Liver (tissue), 9 donors: Measurements from ENCODE around the gene KIAA0825. TPM values are rescaled to one million over a fixed set of nuclear protein-coding genes. Genes with fewer than 3 reads are reported as not detected.

ENCODE experiments used
- DNase-seq: peaks from one replicate; pipeline ENCODE4 v3.0.0-alpha.2; 2017; ENCODE audit warnings: low spot score
- H3K27ac ChIP-seq, 2 donors: one replicate each; pipeline ENCODE4 v1.7.0; 2013; ENCODE audit warnings: inconsistent platforms in 2 of 2, low read length in 2 of 2, control low read depth in 1 of 2, low read depth in 1 of 2, mild to moderate bottlenecking in 1 of 2
- H3K27me3 ChIP-seq, 4 donors: one replicate each; pipeline versions ENCODE4 v1.6.1 to v1.7.0; 2013; ENCODE audit warnings: low read length in 3 of 4, inconsistent platforms in 1 of 4, mild to moderate bottlenecking in 1 of 4, moderate library complexity in 1 of 4; ENCODE audit not compliant: control insufficient read depth in 4 of 4, insufficient read depth in 4 of 4
- H3K36me3 ChIP-seq, 4 donors: one replicate each; pipeline versions ENCODE4 v1.6.1 to v1.7.0; 2013; ENCODE audit warnings: low read length in 3 of 4, mild to moderate bottlenecking in 3 of 4, low read depth in 1 of 4, moderate library complexity in 1 of 4; ENCODE audit not compliant: control insufficient read depth in 4 of 4, insufficient read depth in 3 of 4
- H3K4me1 ChIP-seq, 4 donors: one replicate each; pipeline versions ENCODE4 v1.6.1 to v1.7.0; 2013; ENCODE audit warnings: low read length in 3 of 4, mild to moderate bottlenecking in 3 of 4, moderate library complexity in 1 of 4; ENCODE audit not compliant: control insufficient read depth in 4 of 4, insufficient read depth in 4 of 4
- H3K4me3 ChIP-seq, 3 donors: one replicate each; pipeline versions ENCODE4 v1.6.1 to v1.7.0; 2013; ENCODE audit warnings: low read length in 3 of 3, control low read depth in 1 of 3, low read depth in 1 of 3, mild to moderate bottlenecking in 1 of 3
- H3K9ac ChIP-seq, 2 donors: one replicate each; pipeline ENCODE4 v1.7.0; 2013; ENCODE audit warnings: low read length in 2 of 2, mild to moderate bottlenecking in 2 of 2, moderate library complexity in 2 of 2, control low read depth in 1 of 2, low read depth in 1 of 2
- H3K9me3 ChIP-seq, 4 donors: one replicate each; pipeline versions ENCODE4 v1.6.1 to v1.7.0; 2013; ENCODE audit warnings: low read length in 3 of 4; ENCODE audit not compliant: control insufficient read depth in 4 of 4
- EGR1 ChIP-seq, 2 donors: IDR thresholded peaks; 2 replicates each; pipeline ENCODE4 v1.6.1; 2016 to 2018; ENCODE audit warnings: antibody characterized with exemption in 2 of 2, low read depth in 2 of 2
- FOXA1 ChIP-seq: IDR thresholded peaks from 2 replicates; pipeline ENCODE4 v1.6.1; 2016; ENCODE audit warnings: antibody characterized with exemption
- FOXA2 ChIP-seq: IDR thresholded peaks from 2 replicates; pipeline ENCODE4 v1.6.1; 2016; ENCODE audit warnings: antibody characterized with exemption
- GABPA ChIP-seq, 2 donors: IDR thresholded peaks in 1 of 2; conservative IDR thresholded peaks in 1 of 2; 2 replicates each; pipeline ENCODE4 v1.6.1; 2016; ENCODE audit warnings: antibody characterized with exemption in 2 of 2, mild to moderate bottlenecking in 1 of 2, moderate library complexity in 1 of 2
- HNF4A ChIP-seq, 2 donors: conservative IDR thresholded peaks; 2 replicates each; pipeline ENCODE4 v1.6.1; 2016; ENCODE audit warnings: antibody characterized with exemption in 2 of 2, mild to moderate bottlenecking in 2 of 2
- HNF4G ChIP-seq: IDR thresholded peaks from 2 replicates; pipeline ENCODE4 v1.6.1; 2016; ENCODE audit warnings: antibody characterized with exemption
- JUND ChIP-seq, 2 donors: IDR thresholded peaks; 2 replicates each; pipeline ENCODE4 v1.6.1; 2016; ENCODE audit warnings: antibody characterized with exemption in 2 of 2
- NR2F2 ChIP-seq: IDR thresholded peaks from 2 replicates; pipeline ENCODE4 v1.6.1; 2016; ENCODE audit warnings: antibody characterized with exemption
- RAD21 ChIP-seq, 2 donors: IDR thresholded peaks; 2 replicates each; pipeline ENCODE4 v1.6.1; 2016; ENCODE audit warnings: antibody characterized with exemption in 2 of 2, mild to moderate bottlenecking in 2 of 2
- RXRA ChIP-seq, 2 donors: IDR thresholded peaks; 2 replicates each; pipeline ENCODE4 v1.6.1; 2017 to 2018; ENCODE audit warnings: antibody characterized with exemption in 2 of 2, mild to moderate bottlenecking in 1 of 2
- SP1 ChIP-seq: IDR thresholded peaks from 2 replicates; pipeline ENCODE4 v1.6.1; 2018; ENCODE audit warnings: antibody characterized with exemption, mild to moderate bottlenecking
- TAF1 ChIP-seq: conservative IDR thresholded peaks from 2 replicates; pipeline ENCODE4 v1.6.1; 2016; ENCODE audit warnings: antibody characterized with exemption, mild to moderate bottlenecking
- YY1 ChIP-seq: IDR thresholded peaks from 2 replicates; pipeline ENCODE4 v1.6.1; 2016; ENCODE audit warnings: antibody characterized with exemption, mild to moderate bottlenecking
- WGBS: extraction: QIAGEN DNeasy Blood & Tissue Kit; methylation state at CpG from one replicate; pipeline ENCODE4 v1.1.7; 2013; 5-methylcytosine and 5-hydroxymethylcytosine counted together
- polyA plus RNA-seq, 2 donors: library from polyadenylated mRNA; stranded (reverse) in 1 of 2; unstranded in 1 of 2; fragments of 200-250 nt in 1 of 2; fragments of >200 nt in 1 of 2; fragmentation: Nextera tagmentation in 1 of 2; extraction: Ambion mirVana in 1 of 2; gene quantifications; one replicate each; pipeline versions ENCODE4 v1.2.1 to v1.2.3, GENCODE V29; 2013 to 2015
- total RNA-seq, 2 donors: library from RNA; depleted of rRNA; stranded (reverse); fragments of >200 nt; gene quantifications; one replicate each; pipeline ENCODE4 v1.2.3, GENCODE V29; 2014
- TF ChIP-seq, protein P1 (sequence below): IDR thresholded peaks from 2 replicates; pipeline ENCODE4 v1.6.1; 2016; ENCODE audit warnings: antibody characterized with exemption
- TF ChIP-seq, protein P2 (sequence below): IDR thresholded peaks from 2 replicates; pipeline ENCODE4 v1.6.1; 2016; ENCODE audit warnings: antibody characterized with exemption
- TF ChIP-seq, protein P3 (sequence below): fragments of 150-350 bp; IDR thresholded peaks from 2 replicates; pipeline ENCODE4 v1.5.1; 2017; ENCODE audit warnings: improper control_type of control experiment, low read depth, low read length; ENCODE audit not compliant: missing input control
- TF ChIP-seq, protein P4 (sequence below): IDR thresholded peaks from 2 replicates; pipeline ENCODE4 v1.6.1; 2016; ENCODE audit warnings: antibody characterized with exemption, mild to moderate bottlenecking
- TF ChIP-seq, protein P5 (sequence below): IDR thresholded peaks from 2 replicates; pipeline ENCODE4 v1.6.1; 2016; ENCODE audit warnings: antibody characterized with exemption
- donor health status: healthy.
- donor health status: healthy.
- donor health status: healthy.
- donor health status: healthy.
- donor health status: healthy.

KIAA0825 gene
- total and polyA plus RNA-seq, 4 donors: 0.25 to 3.2 (median 1.2) TPM

DNA sequence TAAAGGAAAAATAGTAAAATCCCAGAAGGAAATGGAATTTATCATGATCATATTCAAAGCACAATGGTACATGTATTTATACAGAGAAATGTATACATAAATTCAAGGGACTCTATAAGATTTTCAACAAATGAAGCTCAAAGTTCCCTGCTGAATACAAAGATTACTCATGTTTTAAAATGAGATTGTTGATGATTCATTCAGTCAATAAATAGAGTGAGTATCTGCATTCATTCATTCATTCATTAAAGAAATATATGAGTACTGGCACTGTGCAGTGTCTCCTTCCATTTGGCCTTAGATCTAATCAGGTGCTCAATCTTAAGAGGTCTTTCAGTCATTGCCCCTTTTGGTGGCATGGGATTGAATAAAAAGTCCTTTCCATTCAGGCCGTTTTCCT lies 310.0 kb downstream of the KIAA0825 start:
- Histone ChIP-seq H3K4me3 (no peak overlapping the region), H3K9ac (no peak overlapping the region), H3K36me3 (no peaks in the 10 kb centered on the region), H3K27ac (no peak overlapping the region), H3K27me3 (no peaks in the 10 kb centered on the region), H3K4me1 (no peaks in the 10 kb centered on the region), H3K9me3 (no peaks in the 10 kb centered on the region)
- WGBS: 82% methylated on average over 1 of the region's 1 CpG
- TF ChIP-seq, protein P1, sequence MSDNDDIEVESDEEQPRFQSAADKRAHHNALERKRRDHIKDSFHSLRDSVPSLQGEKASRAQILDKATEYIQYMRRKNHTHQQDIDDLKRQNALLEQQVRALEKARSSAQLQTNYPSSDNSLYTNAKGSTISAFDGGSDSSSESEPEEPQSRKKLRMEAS: no peak
- TF ChIP-seq, protein P2, sequence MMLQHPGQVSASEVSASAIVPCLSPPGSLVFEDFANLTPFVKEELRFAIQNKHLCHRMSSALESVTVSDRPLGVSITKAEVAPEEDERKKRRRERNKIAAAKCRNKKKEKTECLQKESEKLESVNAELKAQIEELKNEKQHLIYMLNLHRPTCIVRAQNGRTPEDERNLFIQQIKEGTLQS: no peak
- no peak for TF ChIP-seq FOXA1
- TF ChIP-seq, protein P3, sequence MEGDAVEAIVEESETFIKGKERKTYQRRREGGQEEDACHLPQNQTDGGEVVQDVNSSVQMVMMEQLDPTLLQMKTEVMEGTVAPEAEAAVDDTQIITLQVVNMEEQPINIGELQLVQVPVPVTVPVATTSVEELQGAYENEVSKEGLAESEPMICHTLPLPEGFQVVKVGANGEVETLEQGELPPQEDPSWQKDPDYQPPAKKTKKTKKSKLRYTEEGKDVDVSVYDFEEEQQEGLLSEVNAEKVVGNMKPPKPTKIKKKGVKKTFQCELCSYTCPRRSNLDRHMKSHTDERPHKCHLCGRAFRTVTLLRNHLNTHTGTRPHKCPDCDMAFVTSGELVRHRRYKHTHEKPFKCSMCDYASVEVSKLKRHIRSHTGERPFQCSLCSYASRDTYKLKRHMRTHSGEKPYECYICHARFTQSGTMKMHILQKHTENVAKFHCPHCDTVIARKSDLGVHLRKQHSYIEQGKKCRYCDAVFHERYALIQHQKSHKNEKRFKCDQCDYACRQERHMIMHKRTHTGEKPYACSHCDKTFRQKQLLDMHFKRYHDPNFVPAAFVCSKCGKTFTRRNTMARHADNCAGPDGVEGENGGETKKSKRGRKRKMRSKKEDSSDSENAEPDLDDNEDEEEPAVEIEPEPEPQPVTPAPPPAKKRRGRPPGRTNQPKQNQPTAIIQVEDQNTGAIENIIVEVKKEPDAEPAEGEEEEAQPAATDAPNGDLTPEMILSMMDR: no peak
- TF ChIP-seq, protein P4, sequence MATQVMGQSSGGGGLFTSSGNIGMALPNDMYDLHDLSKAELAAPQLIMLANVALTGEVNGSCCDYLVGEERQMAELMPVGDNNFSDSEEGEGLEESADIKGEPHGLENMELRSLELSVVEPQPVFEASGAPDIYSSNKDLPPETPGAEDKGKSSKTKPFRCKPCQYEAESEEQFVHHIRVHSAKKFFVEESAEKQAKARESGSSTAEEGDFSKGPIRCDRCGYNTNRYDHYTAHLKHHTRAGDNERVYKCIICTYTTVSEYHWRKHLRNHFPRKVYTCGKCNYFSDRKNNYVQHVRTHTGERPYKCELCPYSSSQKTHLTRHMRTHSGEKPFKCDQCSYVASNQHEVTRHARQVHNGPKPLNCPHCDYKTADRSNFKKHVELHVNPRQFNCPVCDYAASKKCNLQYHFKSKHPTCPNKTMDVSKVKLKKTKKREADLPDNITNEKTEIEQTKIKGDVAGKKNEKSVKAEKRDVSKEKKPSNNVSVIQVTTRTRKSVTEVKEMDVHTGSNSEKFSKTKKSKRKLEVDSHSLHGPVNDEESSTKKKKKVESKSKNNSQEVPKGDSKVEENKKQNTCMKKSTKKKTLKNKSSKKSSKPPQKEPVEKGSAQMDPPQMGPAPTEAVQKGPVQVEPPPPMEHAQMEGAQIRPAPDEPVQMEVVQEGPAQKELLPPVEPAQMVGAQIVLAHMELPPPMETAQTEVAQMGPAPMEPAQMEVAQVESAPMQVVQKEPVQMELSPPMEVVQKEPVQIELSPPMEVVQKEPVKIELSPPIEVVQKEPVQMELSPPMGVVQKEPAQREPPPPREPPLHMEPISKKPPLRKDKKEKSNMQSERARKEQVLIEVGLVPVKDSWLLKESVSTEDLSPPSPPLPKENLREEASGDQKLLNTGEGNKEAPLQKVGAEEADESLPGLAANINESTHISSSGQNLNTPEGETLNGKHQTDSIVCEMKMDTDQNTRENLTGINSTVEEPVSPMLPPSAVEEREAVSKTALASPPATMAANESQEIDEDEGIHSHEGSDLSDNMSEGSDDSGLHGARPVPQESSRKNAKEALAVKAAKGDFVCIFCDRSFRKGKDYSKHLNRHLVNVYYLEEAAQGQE: no peak
- no peak for TF ChIP-seq NR2F2
- TF ChIP-seq HNF4G: no peak
- TF ChIP-seq TAF1: no peak
- TF ChIP-seq, protein P5, sequence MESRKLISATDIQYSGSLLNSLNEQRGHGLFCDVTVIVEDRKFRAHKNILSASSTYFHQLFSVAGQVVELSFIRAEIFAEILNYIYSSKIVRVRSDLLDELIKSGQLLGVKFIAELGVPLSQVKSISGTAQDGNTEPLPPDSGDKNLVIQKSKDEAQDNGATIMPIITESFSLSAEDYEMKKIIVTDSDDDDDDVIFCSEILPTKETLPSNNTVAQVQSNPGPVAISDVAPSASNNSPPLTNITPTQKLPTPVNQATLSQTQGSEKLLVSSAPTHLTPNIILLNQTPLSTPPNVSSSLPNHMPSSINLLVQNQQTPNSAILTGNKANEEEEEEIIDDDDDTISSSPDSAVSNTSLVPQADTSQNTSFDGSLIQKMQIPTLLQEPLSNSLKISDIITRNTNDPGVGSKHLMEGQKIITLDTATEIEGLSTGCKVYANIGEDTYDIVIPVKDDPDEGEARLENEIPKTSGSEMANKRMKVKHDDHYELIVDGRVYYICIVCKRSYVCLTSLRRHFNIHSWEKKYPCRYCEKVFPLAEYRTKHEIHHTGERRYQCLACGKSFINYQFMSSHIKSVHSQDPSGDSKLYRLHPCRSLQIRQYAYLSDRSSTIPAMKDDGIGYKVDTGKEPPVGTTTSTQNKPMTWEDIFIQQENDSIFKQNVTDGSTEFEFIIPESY: no peak
- no peak for TF ChIP-seq HNF4A (conservative IDR thresholded peaks at IDR 0.05)
- no peak for TF ChIP-seq JUND (IDR thresholded peaks at IDR 0.05)
- TF ChIP-seq YY1: no peak
- DNase-seq: no peak

DNA sequence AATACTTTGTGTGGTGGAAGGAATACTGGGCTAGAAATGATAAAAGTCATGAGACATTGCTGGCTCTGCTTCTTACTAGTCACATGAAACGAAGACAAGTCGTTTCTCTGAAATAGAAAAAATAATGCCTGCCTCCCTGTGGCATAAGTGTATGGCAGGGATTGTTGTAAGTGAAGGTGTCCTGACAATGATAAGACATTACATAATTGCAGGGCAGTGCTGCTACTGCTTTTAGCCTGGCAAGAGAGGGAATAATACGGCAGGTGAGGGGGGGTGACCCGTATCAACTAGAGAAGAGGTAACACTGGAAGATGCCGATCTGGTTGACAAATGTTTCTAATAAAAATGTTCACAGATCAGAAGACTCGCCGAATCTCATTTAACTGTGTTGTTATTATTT lies 314.3 kb downstream of the KIAA0825 start:
- no peak for TF ChIP-seq JUND (IDR thresholded peaks at IDR 0.05)
- TF ChIP-seq, protein P4: no peak
- no peak for TF ChIP-seq FOXA2
- TF ChIP-seq NR2F2: no peak
- no peak for TF ChIP-seq HNF4A (conservative IDR thresholded peaks at IDR 0.05)
- TF ChIP-seq HNF4G: no peak
- no peak for TF ChIP-seq SP1
- no peak for TF ChIP-seq YY1
- TF ChIP-seq RXRA (IDR thresholded peaks at IDR 0.05): no peak
- no peak for TF ChIP-seq EGR1 (IDR thresholded peaks at IDR 0.05; ENCODE audit: low read depth in 2 of 2)
- no peak for TF ChIP-seq RAD21 (IDR thresholded peaks at IDR 0.05)
- TF ChIP-seq GABPA (IDR thresholded peaks at IDR 0.05 in 1 of 2, conservative IDR thresholded peaks at IDR 0.05 in 1 of 2): no peak
- no peak for DNase-seq
- H3K36me3 ChIP-seq: no peaks in the 10 kb centered on the region
- no peak overlapping the region for H3K9ac ChIP-seq
- WGBS: 96% methylated on average over 7 of the region's 7 CpGs
- no peaks in the 10 kb centered on the region for H3K9me3 ChIP-seq
- H3K27ac ChIP-seq: no peak overlapping the region
- H3K4me3 ChIP-seq: no peak overlapping the region
- H3K4me1 ChIP-seq: no peaks in the 10 kb centered on the region
- H3K27me3 ChIP-seq: no peaks in the 10 kb centered on the region
